HG03354 (cell line): ENCODE results near the gene MGARP.
"Not testable (repeated sequence)": the region's sequence is repeated elsewhere in the genome, so short reads cannot be mapped to it uniquely, and the experiment has no call there.

Experiments
- ATAC-seq: cut with Tn5 transposase; IDR thresholded peaks from one replicate; pipeline ENCODE4 v1.9.1; 2021; ENCODE audit warnings: mild to moderate bottlenecking; ENCODE audit not compliant: unreplicated experiment, poor library complexity, severe bottlenecking

MGARP gene

GRCh38 chr4:139297001-139297410, 17.0 kb upstream of the MGARP start:
- ATAC-seq: no peak

- ATAC-seq: no peak
Observed at GRCh38 chr4:139295942-139296299, 15.9 kb upstream of the MGARP start.

GRCh38 chr4:139295206-139295941, 15.3 kb upstream of the MGARP start:
- peak; percentile 94 for ATAC-seq

- no peak for ATAC-seq
Observed at GRCh38 chr4:139286186-139286698, 6.2 kb upstream of the MGARP start.

DNA sequence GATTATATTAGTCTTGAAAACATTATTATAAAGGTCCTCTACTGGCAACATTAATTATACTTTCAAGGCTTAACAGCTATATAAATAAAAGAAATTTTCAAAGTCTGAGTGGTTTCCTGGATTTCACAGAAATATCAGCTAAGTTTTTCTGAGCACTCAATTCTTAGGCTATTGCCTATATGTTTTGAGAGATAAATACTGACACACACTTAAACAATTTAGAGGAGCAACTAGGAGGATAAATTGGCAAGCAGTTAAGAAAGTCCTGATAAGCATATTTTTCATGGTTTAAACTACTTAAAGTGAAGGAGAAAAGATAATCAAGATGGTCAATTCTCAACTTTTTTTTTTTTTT, 2.7 kb upstream of the MGARP start:
- no peak for ATAC-seq

DNA sequence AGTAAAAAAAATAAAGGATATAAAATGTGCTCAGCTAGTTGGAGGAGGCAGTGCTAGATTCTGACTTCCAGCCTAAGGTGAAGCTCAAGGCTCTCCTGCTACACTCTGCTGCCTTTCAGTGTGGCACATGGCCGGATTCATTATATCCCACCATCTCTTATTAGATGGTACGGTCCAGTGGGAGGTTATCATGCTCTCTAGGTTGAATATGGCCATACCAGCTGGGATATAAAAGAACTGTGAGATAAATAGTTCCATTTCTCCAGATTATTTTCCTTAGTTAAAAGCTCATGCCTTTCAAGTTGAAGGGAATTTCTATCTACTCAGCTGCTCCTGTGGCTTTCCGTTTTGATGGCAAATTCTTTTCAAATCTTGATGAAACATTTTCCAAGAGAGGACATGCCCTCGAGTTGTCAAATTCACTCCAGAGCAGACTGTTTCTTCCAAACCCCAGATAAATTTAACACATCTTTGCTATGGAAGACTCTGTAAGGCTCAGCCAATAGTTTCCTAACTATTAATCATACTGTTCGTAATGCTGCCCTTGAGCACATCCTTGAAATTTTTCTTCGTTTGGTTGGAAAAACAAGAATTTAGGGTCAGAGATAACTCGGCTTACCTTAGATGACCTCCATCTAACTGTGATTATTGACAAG, 2.2 kb upstream of the MGARP start:
- ATAC-seq: no peak

DNA sequence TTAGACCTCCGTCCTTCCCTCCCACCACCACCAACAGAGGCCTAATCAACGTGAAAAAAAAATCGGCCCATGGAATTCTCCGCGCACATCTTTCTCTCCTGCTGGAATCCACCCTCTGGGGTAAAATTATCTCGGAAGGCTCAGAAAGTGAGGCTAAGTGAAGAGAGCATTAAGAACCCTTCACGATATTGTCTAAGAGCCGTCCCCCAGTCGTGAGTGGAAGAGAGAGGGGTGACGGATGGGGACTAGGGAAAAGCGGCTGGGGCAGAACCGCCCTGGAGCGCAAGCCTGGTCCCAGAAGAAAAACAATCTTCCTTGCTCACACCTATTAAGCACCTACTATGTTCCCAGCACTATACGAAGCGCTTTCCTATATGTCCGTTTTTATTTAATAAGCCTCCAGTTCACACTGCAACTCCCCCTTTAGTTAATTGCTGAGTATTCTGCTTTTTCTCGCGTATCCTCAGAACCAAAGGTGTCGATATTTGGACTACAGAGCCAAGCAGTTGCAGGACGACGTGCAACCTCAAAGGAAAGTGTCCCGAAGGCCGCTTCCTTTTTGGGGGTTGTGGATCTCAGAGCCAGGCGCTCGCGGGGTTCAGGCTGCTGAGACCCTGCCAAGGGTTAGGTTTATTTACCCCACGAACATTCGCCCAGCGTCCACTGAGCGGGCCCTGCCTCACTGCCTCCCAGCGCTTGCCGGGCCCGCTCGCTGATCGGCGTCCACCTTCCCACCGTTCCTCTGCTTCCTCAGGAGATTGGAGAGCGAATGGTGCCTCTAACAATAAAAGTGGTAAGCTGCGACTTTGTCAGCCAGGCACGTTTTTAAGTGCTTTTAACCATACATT, 889 bp downstream of the MGARP start:
- no peak for ATAC-seq

GRCh38 chr4:139278485-139278884, 1.5 kb downstream of the MGARP start:
- no peak for ATAC-seq

- no peak for ATAC-seq
Observed at GRCh38 chr4:139275281-139275735, 4.7 kb downstream of the MGARP start.

- ATAC-seq: no peak
Observed at GRCh38 chr4:139274790-139275189, 5.2 kb downstream of the MGARP start.

DNA sequence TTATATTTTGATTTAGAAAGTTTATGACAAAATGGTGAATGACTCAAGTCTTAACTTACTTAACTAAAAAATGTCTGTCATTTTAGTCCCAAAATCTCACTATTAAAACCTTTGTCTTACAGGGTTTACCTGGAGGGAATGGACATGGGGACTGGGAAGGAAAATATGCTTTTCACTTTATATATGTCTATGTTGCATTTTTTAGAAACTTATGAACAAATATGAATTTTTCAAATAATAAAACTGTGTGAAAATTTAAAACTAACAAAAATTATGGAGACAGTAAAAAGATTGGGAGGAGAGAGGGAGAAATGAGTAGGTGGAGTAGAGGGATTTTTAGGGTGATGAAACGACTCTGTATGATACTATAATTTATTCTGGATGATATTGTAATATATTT, 6.2 kb downstream of the MGARP start:
- ATAC-seq: no peak

- ATAC-seq: no peak
Observed at GRCh38 chr4:139267301-139267700, 12.7 kb downstream of the MGARP start.

- peak; percentile 98 for ATAC-seq
Observed at GRCh38 chr4:139266583-139267257, 13.3 kb downstream of the MGARP start.

DNA sequence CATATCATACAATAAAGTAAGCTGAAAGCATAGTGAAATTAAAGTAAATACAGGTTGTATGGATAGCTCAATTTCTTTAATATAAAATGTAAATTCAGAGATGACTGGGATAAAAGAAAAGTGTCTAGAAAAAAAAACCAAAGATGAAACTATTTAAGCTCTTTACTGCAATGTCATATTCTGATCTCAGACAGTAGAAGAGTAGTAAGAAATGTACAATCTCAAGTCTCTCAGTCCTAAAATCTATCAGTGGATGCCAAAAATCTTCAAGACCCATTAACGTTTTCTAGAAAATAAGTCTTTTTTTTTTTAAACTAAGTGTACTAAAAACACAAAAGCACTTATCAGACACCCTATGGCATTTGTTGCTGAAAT, 13.8 kb downstream of the MGARP start:
- peak; percentile 3 for ATAC-seq

- no peak for ATAC-seq
Observed at GRCh38 chr4:139265654-139266053, 14.4 kb downstream of the MGARP start.

- ATAC-seq: no peak
Observed at GRCh38 chr4:139256349-139256748, 23.7 kb downstream of the MGARP start.

- not testable (repeated sequence) for ATAC-seq
Observed at GRCh38 chr4:139255581-139255980, 24.4 kb downstream of the MGARP start.

DNA sequence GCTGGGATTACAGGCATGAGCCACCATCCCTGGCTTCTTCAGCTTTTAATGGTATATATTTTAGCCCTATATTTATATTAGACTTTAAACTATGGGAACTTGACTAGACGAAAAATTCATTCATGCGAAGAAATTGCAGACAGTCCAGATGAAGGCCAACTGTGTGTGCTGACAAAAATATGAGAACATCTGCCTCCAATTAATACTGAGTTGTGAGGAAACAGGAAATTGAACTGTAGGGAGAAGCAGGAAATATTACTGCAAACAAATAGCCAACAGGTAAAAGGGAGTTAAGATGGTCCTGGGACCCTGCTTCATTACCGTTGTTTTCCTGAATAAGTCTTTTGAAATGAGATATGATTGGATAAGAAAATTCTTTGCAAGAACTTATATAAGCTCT, 26.3 kb downstream of the MGARP start:
- no peak for ATAC-seq

DNA sequence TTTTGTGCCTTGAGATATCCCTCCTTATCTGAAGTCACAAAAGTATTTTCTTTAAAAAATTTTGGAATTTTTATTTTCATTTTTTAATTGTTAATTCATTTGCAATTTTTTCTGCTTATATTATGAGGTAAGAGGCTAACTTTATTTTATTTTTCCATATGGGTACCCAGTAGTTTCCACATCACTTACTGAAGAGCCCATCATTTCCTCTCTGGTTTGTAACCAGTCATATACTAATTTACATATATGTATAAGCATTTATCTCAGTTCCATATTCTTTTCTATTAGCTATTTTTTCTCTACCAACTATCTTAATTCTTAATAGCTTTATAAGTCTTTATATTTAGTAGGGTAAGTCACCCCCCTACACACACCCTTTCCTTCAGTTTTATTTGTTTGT, 27.0 kb downstream of the MGARP start:
- no peak for ATAC-seq

- ATAC-seq: no peak
Observed at GRCh38 chr4:139247700-139248238, 32.3 kb downstream of the MGARP start.
